HepG2 (cell line): Measurements from ENCODE around the gene TMC4. TPM values are rescaled to one million over a fixed set of nuclear protein-coding genes. Genes with fewer than 3 reads are reported as not detected.

Experiments used
- CREB3 ChIP-seq: sonication (generic); formaldehyde crosslinking; IDR thresholded peaks from 2 replicates; pipeline ENCODE4 v1.5.0; 2020; ENCODE audit warnings: missing genetic modification reagents
- EZH2 ChIP-seq: conservative IDR thresholded peaks from 2 replicates; pipeline ENCODE4 v1.6.1; 2012; ENCODE audit warnings: mild to moderate bottlenecking, low read depth, low read length, moderate library complexity
- FOXK2 ChIP-seq: fragments of 450-650 bp; IDR thresholded peaks from 2 replicates; pipeline ENCODE4 v1.6.1; 2016
- GTF3A ChIP-seq: sonication (generic); formaldehyde crosslinking; conservative IDR thresholded peaks from 2 replicates; pipeline ENCODE4 v1.4.0; 2020; ENCODE audit warnings: mild to moderate bottlenecking, missing genetic modification reagents
- HMGXB4 ChIP-seq, 2 experiments: sonication (generic) in 1 of 2; formaldehyde crosslinking in 1 of 2; IDR thresholded peaks; 2 replicates each; pipeline versions ENCODE4 v1.4.0 to v1.6.1; 2018 to 2020; ENCODE audit warnings: missing genetic modification reagents in 2 of 2, borderline replicate concordance in 1 of 2, low read depth in 1 of 2, mild to moderate bottlenecking in 1 of 2, missing biosample characterization in 1 of 2
- SETDB1 ChIP-seq: sonication (generic); formaldehyde crosslinking; IDR thresholded peaks from 2 replicates; pipeline ENCODE4 v1.5.1; 2020; ENCODE audit warnings: missing genetic modification reagents, mild to moderate bottlenecking, borderline replicate concordance
- SNAI1 ChIP-seq: sonication (generic); formaldehyde crosslinking; IDR thresholded peaks from 2 replicates; pipeline ENCODE4 v1.5.0; 2020; ENCODE audit warnings: mild to moderate bottlenecking, missing genetic modification reagents, borderline replicate concordance
- ZC3H13 ChIP-seq: sonication (generic); formaldehyde crosslinking; IDR thresholded peaks from 2 replicates; pipeline ENCODE4 v1.8.1; 2023; ENCODE audit warnings: mild to moderate bottlenecking, missing genetic modification reagents, moderate library complexity
- ZFP41 ChIP-seq: sonication (generic); formaldehyde crosslinking; IDR thresholded peaks from 2 replicates; pipeline ENCODE4 v1.4.0; 2020; ENCODE audit warnings: mild to moderate bottlenecking, missing genetic modification reagents, borderline replicate concordance
- ZNF205 ChIP-seq: IDR thresholded peaks from 2 replicates; pipeline ENCODE4 v1.6.1; 2018; ENCODE audit warnings: missing biosample characterization, missing genetic modification reagents
- ZNF629 ChIP-seq: sonication (generic); formaldehyde crosslinking; conservative IDR thresholded peaks from 2 replicates; pipeline ENCODE4 v1.5.0; 2020; ENCODE audit warnings: missing genetic modification reagents
- ZNF766 ChIP-seq: sonication (generic); formaldehyde crosslinking; IDR thresholded peaks from 2 replicates; pipeline ENCODE4 v1.5.0; 2020; ENCODE audit warnings: missing genetic modification reagents, borderline replicate concordance
- polyA plus RNA-seq, 8 experiments: library from polyadenylated mRNA; depleted of rRNA in 3 of 8; stranded (reverse) in 7 of 8; unstranded in 1 of 8; fragments of >200 nt; fragmentation: Illumina TruSeq in 4 of 8; extraction: Trizol in 4 of 8; gene quantifications; 2 replicates each; pipeline versions ENCODE4 v1.2.1 to v1.2.3, GENCODE V29; 2011 to 2016; ENCODE audit warnings: low read depth in 4 of 8, missing spikeins in 1 of 8, mixed read lengths in 1 of 8; ENCODE audit not compliant: insufficient read depth in 1 of 8
- total RNA-seq, 5 experiments: library from RNA; depleted of rRNA; stranded (reverse); fragments of >200 nt; fragmentation: Illumina TruSeq; extraction: Trizol; gene quantifications; 2 replicates each; pipeline ENCODE4 v1.2.3, GENCODE V29; 2016; ENCODE audit warnings: low read depth in 1 of 5
- TF ChIP-seq, protein P1 (sequence below): sonication (generic); formaldehyde crosslinking; IDR thresholded peaks from 2 replicates; pipeline ENCODE4 v1.5.0; 2020; ENCODE audit warnings: mild to moderate bottlenecking, missing genetic modification reagents

TMC4 gene
- total and polyA plus RNA-seq, 2 of the 13 experiments (the other 11 are each of a cell fraction or from before 2014, with no cell fraction given): 0.13 to 0.24 TPM

DNA sequence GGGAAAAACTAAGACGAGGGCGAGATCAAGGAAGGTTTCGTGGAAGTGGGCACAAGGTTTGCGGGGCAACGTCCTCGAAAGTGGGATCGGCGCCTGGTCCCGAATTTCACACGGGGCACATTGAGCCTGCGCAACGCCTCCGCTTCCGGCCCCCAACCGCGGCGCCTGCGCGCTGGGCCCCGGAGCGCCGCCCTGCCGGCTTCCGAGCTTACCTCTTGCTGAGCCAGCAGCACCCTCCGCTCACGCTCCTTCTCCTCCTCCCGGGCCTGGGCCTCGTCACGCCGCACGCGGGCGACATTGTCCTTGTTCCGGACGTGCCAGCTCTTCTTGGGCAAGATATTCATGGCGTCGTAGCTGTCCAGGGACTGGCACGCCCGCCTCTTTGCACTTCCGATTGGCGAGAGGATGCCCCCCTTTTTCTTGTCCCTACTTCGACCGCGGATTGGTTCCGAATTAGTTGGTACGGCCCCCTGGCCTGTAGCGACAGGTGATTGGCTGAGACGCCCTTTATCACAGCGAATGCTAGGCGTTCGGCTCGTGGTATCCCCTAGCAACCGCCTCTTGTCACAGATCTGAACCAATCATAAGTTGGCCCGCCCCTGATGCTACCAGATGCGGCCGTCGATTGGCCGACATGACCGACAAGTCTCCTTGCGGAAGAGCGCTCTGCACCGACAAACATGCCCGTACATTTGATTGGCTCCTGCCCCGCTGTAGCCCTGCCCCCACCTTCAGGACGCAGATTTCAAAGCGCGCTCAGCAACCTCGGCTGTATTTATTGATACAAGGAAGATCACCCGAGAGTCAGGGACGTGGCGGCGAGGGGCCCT, 13.4 kb downstream of the TMC4 start, which contains the start of gene LENG1 (continued):
- TF ChIP-seq SNAI1 (CRISPR knock-in tag): no peak
- no peak for TF ChIP-seq ZFP41
- no peak for TF ChIP-seq ZNF629 (CRISPR knock-in tag)
- TF ChIP-seq, protein P1, sequence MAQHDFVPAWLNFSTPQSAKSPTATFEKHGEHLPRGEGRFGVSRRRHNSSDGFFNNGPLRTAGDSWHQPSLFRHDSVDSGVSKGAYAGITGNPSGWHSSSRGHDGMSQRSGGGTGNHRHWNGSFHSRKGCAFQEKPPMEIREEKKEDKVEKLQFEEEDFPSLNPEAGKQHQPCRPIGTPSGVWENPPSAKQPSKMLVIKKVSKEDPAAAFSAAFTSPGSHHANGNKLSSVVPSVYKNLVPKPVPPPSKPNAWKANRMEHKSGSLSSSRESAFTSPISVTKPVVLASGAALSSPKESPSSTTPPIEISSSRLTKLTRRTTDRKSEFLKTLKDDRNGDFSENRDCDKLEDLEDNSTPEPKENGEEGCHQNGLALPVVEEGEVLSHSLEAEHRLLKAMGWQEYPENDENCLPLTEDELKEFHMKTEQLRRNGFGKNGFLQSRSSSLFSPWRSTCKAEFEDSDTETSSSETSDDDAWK (CRISPR knock-in tag): no peak
- no peak for TF ChIP-seq CREB3 (CRISPR knock-in tag)
- peak in 1 of 2 experiments; percentile 48; a peak in 2 of 4 replicates for TF ChIP-seq HMGXB4 (CRISPR knock-in tag; IDR thresholded peaks at IDR 0.05; ENCODE audit: borderline replicate concordance in 1 of 2, low read depth in 1 of 2)
- TF ChIP-seq ZNF205 (CRISPR knock-in tag): no peak; the same call in 1 of the 2 replicates
- TF ChIP-seq ZNF766 (CRISPR knock-in tag): no peak
- TF ChIP-seq GTF3A (CRISPR knock-in tag): no peak
- no peak for TF ChIP-seq SETDB1 (CRISPR knock-in tag)
- 0 out of 2 replicates have a peak, but pooled peaks have one; percentile 45 for TF ChIP-seq ZC3H13 (CRISPR knock-in tag)
- peak; percentile 47; the same call in 1 of the 2 replicates for TF ChIP-seq FOXK2
- TF ChIP-seq EZH2: no peak
